Transverse colon (tissue), 3 donors: ENCODE results near the gene HIF1A.

ENCODE experiments used
- CTCF ChIP-seq, 5 experiments: fragments of 200-600 bp in 3 of 5; fragments of 450-650 bp in 2 of 5; sonication (generic) in 3 of 5; IDR thresholded peaks; 1 replicate in 2 of 5; 2 replicates in 3 of 5; pipeline ENCODE4 v1.5.1; 2016 to 2017; ENCODE audit warnings: antibody characterized with exemption in 5 of 5, inconsistent platforms in 3 of 5, mild to moderate bottlenecking in 2 of 5, moderate library complexity in 1 of 5
- POLR2A ChIP-seq: fragments of 450-650 bp; IDR thresholded peaks from one replicate; pipeline ENCODE4 v1.6.1; 2016; ENCODE audit warnings: antibody characterized with exemption, mild to moderate bottlenecking, moderate library complexity

- no peak for TF ChIP-seq CTCF (IDR thresholded peaks at IDR 0.05)
- no peak for TF ChIP-seq POLR2A
Measured at GRCh38 chr14:61654026-61654425, 41.3 kb upstream of the HIF1A start.
